Measurements from ENCODE around the gene PI4K2B.
A peak's percentile ranks its signal among the peaks of the same experiment; 100 is the strongest.
"Not testable (repeated sequence)": the region's sequence is repeated elsewhere in the genome, so short reads cannot be mapped to it uniquely, and the experiment has no call there.

The PI4K2B gene

GRCh38 chr4:25306518-25307057 is 72.8 kb downstream of the PI4K2B start:
- no peak for DNase-seq (ENCODE audit: low spot score)

- no peak for DNase-seq (ENCODE audit: low spot score)
These were observed 73.8 kb downstream of the PI4K2B start for GRCh38 chr4:25307596-25307995.

GRCh38 chr4:25308306-25308705 is 74.5 kb downstream of the PI4K2B start:
- DNase-seq (ENCODE audit: low spot score): no peak

GRCh38 chr4:25308761-25309160 is 74.9 kb downstream of the PI4K2B start:
- no peak for DNase-seq (ENCODE audit: low spot score)

GRCh38 chr4:25310066-25310802 is 76.4 kb downstream of the PI4K2B start:
- no peak for DNase-seq (ENCODE audit: low spot score)

- DNase-seq (ENCODE audit: low spot score): no peak
These were observed 77.0 kb downstream of the PI4K2B start for GRCh38 chr4:25310803-25311166.

- DNase-seq (ENCODE audit: low spot score): peak; percentile 90
These were observed 78.8 kb downstream of the PI4K2B start, which contains the start of gene ZCCHC4 for GRCh38 chr4:25312496-25313200. Gene ZCCHC4 (plus strand): TSS chr4:25312774. CDS start chr4:25312810, 36 bp downstream.

GRCh38 chr4:25313201-25313895 is 79.5 kb downstream of the PI4K2B start:
- DNase-seq (ENCODE audit: low spot score): no peak

- no peak for DNase-seq (ENCODE audit: low spot score)
These were observed 86.5 kb downstream of the PI4K2B start for GRCh38 chr4:25320336-25320735.

- DNase-seq (ENCODE audit: low spot score): no peak
These were observed 86.9 kb downstream of the PI4K2B start for GRCh38 chr4:25320773-25321172.

- no peak for DNase-seq (ENCODE audit: low spot score)
These were observed 87.9 kb downstream of the PI4K2B start for GRCh38 chr4:25321703-25322102.

- not testable (repeated sequence) for DNase-seq (ENCODE audit: low spot score)
These were observed 94.6 kb downstream of the PI4K2B start for GRCh38 chr4:25328463-25328862.
